Measurements from ENCODE around the gene FGFR3.
"Not testable (repeated sequence)": the region's sequence is repeated elsewhere in the genome, so short reads cannot be mapped to it uniquely, and the experiment has no call there.

Gene FGFR3

DNA sequence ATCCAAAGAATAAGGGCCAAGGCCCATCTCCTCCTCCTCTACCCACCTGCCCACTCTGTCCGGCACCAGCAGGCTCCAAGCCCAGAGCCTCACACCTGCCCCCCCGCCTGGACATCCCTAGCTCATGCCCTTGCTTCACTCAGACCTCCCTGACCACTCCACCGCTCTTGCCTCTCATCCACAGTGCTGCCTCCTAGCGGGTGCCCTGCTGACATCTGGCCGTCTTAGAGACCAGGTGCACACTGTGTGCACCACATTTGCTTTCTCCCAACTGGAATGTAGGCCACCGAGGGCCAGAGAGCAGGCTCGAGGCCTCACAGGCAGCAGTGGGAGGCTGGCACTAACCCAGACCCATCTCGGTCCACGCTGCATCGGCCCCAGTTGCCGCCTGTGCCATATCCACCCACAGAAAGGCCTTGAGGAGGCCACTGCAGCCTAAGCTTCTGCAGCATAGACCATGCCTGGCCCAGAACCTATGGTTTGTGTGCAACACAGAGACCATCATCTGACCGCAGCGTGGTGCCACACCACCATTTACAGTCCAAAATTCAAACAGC lies 49.3 kb downstream of the FGFR3 start:
- DNase-seq (ENCODE audit: low read depth) = no peak

DNA sequence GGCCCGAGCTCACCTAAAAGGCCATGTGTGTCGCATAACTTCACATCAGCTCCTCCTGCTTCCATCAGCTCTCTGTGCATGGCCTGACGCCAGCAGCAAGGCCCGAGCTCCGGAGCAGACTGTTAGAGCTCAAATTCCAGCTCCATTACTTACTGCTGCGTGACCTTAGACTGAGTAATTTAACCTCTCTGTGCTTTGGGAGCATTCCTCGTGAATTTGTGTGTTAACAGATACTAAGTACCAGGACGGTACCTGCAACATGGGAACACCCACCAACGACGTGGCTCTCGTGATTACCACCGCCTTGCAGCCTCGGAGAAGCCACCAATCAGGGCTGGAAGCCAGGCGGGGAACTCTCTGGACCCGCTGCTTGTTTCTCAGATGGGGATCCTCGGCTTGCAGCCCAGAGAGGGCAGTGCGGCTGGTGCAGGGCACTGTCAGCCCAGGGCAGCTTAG lies 49.9 kb downstream of the FGFR3 start:
- DNase-seq (ENCODE audit: low read depth) = peak; percentile 92

DNA sequence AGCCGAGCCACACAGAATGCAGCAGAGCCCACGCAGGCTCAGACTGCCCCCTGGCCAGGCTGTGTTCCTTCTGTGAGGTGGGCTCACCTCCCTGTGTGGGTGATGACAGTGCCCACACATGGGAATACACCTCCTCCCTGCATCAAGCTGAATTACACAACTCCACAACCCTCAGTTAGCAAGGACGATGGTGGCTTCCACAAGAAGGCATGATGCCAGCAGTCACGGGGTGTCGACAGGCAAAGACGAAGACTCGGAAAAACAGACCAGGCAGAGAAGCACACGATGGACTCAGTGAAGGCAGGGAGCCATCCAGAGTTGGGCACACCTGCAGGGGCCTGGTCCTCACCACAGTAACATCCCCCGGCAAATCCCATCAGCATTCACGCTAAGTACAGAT lies 50.8 kb downstream of the FGFR3 start:
- DNase-seq (ENCODE audit: low read depth) = peak; percentile 76

DNA sequence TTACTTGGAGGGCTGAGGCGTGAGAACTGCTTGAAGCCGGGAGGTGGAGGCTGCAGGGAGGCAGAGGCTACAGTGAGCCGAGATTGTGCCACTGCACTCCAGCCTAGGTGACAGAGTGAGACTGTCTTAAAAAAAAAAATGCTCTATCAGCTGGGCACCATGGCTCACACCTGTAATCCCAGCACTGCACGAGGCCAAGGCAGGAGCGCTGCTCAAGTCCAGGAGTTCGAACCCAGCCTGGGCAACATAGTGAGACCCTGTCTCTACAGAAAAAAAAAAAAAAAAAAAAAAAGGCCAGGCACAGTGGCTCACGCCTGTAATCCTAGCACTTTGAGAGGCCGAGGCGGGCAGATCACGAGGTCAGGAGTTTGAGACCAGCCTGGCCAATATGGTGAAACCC lies 51.5 kb downstream of the FGFR3 start:
- not testable (repeated sequence) for DNase-seq (ENCODE audit: low read depth)

DNA sequence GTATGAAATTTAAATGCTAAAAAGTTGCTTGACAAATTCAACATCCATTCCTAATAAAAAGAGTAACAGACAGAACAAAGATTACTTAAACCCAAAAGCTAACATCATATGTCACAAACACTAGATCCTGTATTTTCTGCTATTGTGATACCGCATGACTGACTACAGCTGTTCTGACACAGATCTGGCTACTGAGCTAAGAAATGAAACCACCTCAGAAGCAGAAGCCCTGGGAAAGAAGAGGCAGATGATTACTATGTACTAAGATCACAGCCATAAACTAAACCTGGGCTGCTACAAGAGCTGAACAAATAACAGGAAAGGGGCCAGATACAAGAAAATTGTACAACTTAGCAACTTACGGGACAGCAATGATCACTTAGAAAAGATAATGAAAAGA lies 53.5 kb downstream of the FGFR3 start:
- DNase-seq (ENCODE audit: low read depth) = no peak

DNA sequence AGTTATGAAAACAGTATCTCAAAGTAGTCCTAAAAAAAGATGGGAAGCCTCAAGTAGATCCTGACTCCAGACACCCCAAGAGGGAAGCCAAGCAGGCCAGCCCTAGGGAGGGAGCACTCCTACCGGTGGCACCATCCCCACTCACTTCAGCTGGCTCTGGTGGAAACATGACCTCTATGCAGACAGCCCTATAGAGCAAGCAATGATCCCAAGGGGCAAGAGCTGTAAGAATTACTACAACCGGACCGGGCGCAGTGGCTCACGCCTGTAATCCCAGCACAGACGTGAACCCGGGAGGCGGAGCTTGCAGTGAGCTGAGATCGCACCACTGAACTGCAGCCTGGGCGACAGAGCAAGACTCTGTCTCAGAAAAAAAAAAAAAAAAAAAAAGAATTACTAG lies 57.2 kb downstream of the FGFR3 start:
- DNase-seq (ENCODE audit: low read depth) = no peak

DNA sequence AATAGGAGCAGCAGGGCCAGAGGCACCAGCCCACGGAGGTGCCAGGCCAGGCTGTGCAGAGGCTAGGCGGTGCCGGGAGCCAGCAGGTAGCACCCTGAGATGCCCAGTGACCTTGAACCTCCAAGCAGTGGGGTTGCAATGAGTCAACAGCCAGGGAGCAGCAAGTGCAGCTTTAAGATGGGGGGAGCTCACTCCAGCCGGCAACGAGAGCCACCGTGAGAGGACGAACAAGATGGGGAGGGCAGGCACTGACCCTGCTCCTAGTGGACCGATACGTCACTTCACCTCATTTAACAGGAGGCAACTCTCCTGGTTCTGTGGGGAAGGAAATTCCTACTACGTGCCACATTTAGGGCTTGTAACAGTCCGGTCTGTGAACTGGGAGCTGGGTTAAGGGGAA lies 58.1 kb downstream of the FGFR3 start:
- peak; percentile 23 for DNase-seq (ENCODE audit: low read depth)

DNA sequence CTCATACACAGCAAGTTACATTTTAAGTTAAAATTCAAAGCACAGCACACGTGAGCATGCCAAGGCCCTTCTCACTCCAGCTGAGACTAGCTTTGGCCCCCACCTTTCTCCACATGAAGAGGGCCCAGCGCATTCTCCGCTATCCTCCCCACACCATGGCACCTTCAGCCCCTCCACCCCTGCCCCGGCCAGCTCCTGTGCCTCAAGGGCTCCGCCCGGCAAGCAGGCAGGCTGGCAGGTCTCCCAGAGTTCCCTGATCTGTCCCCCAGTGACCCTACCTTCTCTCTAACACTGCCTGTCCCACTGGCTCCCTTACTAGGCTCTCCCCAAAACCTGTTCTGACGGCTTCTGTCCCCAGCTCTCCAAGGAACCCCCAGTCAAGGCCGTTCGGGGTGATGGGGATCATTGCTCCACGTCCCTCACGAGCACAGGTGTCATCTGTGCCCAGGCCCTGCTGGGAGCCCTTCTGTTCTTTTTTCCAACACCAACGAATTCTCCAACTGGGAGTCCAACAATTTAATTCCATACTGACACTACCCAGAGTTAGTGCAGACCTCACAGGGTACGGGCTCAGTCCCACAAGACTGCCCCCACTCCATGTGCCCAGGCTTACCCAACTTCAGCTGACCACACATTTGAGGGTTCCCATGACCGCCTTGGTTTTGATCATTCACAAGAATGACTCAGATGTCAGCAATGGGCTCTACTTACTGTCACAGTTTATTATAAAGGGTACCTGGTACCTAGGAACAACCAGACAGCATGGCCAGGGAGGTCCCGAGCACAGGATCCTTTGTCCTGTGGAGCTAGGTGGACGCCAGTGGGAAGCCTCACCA lies 58.7 kb downstream of the FGFR3 start:
- peak; percentile 75 for DNase-seq (ENCODE audit: low read depth)

DNA sequence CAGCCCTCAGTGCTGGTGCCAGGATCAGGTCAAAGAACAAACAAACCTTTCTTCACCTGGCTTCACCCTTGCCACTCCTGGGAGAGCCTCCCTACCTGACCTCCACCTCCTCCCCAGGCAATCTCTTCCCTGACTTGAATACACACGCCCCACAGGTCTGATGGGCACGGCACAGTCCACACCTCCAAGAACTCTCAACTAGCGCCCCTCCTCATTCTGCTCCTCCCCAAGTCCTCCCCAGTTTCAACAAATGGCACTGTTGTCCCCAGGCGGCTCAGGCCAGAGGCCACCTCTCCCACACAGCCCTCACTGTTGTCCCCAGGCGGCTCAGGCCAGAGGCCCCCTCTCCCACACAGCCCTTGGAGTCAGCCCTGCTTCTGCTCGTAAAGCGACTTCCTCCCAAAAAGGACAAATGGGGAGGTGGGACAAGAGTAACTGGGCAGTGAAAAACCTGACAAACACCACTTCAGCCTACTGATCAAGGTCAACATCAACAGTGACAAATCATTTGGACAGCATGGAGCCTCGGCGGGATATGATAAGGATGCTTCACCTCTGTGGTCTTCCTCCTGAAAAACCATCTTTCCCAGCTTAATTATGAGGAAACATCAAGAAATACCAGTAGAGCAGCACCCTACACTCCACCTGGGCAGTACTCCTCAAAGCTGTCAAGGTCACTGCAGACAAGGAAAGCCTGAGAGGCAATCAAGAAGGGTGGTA lies 60.0 kb downstream of the FGFR3 start:
- DNase-seq (ENCODE audit: low read depth) = no peak

DNA sequence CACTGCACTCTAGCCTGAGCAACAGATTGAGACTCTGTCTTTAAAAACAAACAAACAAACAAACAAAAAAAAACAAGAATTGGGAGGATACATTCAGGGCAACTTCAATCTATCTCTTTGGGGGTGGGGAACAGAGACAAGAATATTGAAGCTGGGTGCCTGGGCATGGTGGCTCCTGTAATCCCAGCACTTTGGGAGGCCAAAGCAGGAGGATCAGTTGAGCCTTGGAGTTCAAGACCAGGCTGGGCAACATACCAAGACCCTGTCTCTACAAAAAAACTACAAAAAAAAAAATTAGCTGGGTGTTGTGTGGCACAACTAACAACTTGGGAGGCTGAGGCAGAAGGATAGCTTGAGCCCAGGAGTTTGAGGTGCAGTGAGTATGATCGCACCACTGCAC lies 61.7 kb downstream of the FGFR3 start:
- no peak for DNase-seq (ENCODE audit: low read depth)

DNA sequence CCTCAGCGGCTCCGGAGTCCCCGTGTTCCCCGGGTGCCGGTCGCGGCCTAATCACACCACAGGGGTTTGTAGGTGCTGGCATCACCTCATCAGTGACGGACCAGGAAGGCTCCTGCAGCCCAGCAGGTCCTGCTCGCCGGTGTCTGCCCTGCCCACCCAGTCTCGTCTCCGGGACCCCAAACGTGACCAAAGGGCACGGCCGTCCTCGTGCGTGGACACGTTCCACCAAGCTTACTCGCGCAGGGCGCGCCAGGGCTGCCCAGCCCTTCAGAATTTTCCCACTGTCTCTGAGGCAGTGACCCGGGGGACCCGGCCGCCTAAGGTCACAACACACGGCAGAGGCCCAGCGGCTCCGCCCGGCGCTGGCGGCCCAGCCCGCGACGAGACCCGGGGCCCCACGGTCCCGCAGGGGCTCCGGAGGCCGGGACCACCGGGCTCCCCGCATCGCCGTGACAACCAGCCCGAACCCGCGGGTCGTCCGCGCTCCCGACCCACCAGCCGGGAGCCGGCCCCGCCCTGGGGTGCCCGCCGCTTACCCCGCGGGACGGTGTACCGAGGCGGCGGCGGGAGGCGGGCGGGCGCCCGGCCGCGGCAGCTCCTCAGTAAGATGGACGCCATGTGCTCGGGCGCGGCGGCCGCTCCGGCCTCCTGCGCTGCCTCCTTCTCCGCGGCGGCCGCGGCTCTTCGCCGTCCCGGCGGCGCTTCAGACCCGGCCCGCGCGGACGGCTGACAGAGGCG lies 62.4 kb downstream of the FGFR3 start:
- no peak for DNase-seq (ENCODE audit: low read depth)

DNA sequence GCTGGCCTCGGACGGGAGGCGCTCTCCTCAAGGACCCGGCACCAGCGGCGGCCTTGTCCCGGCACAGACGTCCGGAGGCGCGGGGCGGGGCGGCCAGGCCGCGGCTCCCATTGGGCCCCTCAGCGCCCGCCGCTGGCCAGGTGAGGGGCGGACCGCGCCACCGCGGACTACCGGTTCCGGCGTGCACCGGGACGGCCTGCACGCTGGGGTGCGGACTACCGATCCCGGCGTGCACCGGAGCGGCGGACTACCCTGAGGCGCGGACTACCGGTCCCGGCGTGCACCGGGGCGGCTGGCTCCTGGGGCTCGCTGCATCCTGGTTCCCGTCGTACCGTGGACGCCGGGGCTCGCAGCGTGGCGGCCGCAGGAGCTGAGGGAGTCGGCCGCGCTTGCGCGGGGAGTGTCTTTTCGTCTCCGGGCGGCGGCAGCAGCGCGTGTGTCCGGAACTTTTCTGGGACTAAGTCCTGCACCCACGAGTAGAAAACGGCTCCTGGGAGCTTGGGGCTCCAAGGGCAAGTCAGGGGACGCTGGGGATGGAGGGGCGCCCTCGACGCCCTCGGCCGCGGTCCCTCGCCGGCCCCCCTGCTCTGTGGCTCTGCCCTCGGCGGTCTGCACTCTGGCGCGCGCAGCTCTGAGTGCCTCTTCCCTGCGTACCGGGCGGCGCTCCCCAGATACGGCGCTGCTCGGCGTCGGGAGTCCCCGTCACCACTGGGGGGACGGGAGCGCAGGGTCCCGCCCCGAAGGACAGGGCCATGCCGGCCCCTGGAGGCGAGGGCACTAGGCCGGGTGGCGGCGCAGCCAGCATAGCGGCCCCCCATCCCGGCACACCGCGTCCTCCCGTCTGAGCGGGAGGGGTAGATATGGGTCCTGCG lies 63.2 kb downstream of the FGFR3 start, which contains the start of gene LETM1:
TSS of gene LETM1 (minus strand) at position 86 of the 872 bp plus-strand sequence. CDS start 206 bp downstream, outside the sequence.
- peak; percentile 96 for DNase-seq (ENCODE audit: low read depth)

DNA sequence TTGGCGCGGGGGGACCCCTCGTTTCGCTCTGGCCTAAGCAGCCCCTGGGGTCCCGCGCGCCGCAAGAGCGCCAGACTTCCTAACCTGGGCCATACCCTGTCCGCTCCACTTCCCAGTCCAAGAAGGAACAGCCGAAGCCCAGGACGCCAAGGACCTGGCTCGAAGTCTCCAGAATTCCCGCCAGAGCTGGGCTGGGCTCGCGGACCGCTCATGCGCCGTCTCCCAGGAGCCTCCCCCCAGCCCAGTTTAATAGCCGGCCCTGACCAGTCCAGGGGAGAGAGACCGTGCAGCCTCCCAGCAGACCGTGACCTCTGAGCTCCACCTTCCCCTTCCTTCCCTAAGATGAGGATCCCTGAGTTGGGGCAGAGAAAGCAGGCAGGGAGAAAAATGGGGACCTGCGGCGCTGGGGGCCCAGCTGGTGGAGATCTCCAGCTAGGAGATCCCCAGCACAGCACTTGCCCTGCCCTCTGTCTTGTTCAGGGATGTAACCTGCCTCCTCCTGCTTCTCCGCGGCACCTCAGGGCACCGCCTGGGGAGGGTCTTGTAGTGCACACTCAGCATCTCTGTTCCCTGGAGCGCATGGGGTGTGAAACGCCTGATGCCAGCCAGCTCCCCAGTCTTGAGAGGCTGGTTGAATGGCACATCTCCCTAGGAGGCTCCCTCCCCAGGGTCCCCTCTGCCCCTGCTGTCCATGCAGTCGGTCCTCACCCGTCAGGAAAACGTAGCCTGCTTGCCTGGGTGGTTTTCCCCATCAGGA lies 64.0 kb downstream of the FGFR3 start:
- no peak for DNase-seq (ENCODE audit: low read depth)

DNA sequence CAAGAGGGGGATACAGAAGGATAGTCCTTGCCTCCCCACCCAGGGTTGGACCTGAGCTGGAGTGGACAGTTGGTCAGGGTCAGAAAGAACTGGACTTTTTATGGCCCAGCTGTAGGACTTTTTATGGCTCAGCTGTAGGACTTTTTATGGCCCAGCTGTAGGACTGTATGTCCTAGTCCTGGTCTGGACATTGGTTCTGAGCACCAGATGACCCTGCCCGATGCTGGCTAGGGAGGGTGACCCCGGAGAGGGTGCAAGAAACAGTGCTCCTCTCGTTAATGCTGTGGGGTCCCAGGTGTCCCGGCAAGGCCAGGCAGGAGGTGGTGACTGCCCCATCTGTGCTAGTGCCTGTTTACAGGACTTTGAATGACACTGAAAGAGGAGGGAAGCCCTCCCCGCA lies 64.8 kb downstream of the FGFR3 start:
- no peak for DNase-seq (ENCODE audit: low read depth)

All from amniotic epithelial cell (primary cell).